Central memory CD4-positive, alpha-beta T cell (primary cell): ENCODE measurements around the gene LARP6.
"Not testable (repeated sequence)": the region's sequence is repeated elsewhere in the genome, so short reads cannot be mapped to it uniquely, and the experiment has no call there.

Experiments used
- DNase-seq: peaks from one replicate; pipeline ENCODE4 v3.0.0; 2022

LARP6 gene

DNA sequence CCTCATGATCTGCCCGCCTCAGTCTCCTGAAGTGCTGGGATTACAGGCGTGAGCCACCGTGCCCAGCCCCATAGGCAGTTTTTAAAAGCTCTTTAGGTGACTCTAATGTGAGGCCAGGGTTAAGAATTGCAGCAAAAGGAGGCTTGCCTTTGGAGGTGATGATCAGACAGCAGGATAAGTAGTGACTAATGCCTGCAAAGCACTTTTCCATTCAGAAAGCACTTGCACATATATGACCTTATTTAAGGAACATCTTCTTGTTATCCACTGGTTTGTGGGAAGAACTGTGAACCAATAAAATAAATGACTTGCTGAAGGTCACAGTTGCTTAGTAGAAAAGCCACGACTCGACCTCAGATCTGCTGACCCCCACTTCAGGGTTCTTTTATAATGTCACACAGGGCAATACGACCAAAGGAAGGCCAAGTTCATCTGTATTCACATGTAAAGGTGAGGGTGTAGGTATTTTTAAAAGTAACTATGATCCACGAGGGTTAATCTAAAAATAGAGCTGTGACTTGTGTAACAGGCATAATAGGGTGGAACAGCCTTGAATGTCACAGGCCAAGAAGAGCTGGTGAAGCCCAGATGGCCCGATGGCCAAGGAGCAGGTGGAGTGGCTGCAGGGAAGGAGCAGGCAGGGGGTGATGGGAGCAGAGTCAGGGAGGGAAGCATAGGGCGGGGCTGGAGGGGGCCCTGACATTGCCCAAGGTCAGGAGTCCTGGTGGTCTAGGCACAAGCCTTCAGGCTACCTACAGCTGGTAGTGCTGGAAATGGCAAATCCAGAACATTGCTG is 24.4 kb downstream of the LARP6 start:
- DNase-seq = no peak

DNA sequence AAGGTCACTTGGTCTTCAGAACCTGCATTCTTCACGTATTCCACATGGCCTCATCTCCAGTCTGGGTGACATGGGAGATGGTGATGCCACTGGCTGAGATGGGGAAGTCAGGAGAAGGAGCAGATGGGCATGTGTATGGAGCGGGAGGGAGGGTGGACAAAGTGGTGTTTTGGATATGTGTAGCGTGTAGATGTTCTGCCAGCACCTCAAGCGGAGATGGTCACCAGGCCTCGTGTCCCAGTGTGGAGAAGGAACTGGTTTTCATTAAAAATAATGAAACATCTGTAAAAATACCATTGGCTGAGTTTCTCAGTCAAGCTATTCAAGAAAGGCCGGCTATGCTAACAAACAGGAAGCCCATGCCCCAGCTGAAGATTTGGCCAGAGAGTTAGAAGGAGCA is 26.2 kb downstream of the LARP6 start:
- DNase-seq = no peak

DNA sequence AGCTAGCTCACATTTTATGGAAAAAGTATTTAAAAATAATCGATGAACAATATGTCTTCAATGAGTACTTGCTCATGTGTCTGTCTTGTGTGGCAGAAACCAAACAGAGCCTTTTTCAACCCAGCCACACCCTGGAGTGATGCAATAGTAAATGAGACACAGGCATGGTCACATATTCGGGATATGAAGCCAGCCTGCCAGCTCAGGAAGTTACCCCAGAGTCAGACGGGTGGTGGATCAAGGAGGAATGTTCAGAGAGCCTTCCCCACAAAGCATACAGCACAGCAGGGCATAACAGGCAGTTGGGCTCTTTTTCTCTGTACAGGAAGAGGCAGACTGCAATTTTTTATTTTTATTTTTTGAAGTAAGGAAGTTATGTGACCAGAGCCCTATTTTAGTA is 27.3 kb downstream of the LARP6 start:
- no peak for DNase-seq

DNA sequence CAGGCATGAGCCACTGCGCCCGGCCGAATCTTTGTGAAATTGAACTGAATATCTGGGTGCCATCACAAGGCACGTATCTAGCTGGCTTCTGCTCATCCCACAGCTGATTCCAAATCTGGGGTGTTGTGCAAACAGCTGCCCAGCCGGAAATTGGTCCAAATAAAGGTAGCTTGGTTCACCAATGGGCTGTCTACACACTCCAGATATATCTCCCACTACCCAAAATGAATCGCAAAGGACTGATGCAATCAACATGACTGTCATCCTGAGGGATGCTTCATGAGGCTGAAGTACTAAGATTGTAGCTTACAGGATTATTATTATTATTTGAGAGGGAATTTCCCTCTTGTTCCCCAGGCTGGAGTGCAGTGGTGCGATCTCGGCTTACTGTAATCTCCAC is 28.1 kb downstream of the LARP6 start:
- DNase-seq = no peak

DNA sequence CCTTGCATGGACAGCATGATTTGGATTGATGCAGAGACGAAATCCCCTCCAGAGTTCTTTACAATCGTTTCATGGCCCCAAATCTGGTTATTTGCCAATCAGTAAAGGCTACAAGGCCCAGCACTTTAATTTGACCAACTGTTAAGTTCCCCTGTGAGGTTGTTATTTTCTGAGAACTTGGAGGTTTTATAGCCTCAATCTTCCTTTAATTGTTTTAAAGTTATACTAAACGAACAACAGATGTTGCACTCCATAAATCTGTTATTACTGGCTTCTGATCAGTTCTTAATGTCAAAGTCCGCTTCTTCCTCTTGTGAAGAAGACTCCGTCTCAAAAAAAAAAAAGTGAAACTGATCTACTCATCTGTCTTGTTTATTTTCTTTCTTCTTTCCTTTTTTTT is 30.8 kb downstream of the LARP6 start:
- no peak for DNase-seq

DNA sequence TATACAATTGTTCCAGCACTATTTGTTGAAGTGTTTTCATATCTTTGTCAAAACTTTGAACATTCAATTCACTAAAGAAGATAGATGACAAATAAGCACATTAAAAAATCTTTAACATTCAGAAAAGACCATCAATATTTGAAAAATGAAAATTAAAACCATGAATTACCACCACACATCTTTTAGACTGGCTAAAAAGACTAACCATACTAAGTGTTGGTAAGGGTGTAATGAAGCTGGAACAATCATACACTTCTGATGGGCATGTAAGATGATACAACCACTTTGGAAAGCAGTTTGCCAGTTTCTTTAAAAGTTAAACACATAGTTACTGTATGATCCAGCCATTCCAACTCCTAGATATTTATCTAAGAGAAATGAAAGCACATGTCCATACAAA is 33.7 kb downstream of the LARP6 start:
- no peak for DNase-seq

DNA sequence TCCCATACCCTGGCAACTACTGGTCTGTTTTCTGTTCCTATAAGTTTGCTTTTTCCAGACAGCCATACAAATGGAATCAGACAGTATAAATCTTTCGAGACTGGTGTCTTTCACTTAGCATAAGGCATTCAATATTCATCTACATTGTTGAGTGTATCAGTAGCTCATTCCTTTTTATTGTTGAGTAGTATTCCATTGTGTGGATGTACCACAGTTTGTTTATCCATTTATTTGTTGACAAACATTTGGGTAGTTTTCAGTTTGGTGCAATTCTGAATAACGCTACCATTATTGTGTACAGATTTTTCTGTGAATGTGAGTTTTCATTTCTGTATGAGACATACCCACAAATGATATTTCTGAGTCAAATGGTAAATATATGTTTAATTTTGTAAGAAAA is 35.4 kb downstream of the LARP6 start:
- DNase-seq = no peak

DNA sequence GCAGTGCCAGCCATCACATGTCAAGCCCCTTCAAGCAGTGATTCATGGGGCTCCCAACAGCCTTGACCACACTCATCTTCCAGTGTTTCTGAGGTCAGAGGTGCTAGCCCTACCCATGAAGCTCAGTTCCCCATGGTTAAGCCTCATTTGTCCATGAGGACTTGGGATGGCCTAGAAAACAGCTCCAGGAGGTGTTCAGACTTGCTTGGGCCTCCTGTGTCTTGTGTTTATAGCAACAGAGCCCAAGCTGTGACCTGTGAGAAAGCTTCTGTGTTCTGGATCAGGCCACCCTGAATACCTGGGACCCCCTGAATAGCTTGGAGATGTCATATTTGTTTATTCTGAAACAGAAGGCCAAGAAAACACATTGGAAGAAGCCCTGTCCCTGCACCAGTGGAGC is 36.7 kb downstream of the LARP6 start:
- no peak for DNase-seq

DNA sequence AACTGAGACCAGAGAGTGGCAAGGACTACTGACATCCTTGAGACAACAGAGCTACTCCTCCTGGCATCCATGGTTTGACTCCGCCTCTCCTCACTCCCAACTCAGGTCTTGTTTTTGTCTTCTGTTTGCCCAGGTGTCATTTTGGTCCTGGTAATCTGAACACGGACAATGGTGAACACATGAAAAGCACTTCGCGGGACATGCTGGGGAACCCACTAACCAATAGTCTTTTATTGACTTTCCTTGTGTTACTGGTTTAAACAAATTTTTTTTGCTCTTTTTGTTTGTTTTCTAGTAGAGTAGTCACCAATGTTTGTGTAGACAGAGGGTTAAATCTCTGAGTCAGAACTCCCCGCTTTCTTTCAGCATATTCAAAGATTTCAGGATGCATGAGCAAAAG is 38.4 kb downstream of the LARP6 start:
- DNase-seq = no peak

DNA sequence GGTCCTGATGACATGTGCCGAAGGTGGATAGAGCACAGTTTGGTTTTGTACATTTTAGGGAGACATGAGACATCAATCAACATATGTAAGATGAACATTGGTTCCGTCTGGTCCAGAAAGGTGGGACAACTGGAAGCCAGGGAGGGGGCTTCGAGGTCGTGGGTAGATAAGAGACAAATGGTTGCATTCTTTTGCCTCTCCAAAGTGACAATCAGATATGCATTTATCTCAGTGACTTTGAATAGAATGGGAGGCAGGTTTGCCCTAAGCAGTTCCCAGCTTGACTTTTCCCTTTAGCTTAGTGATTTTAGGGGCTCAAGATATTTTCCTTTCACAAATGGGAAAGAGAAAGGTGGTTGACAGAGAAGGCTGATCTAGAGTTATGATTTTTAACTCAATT is 38.9 kb downstream of the LARP6 start:
- DNase-seq = not testable (repeated sequence)

DNA sequence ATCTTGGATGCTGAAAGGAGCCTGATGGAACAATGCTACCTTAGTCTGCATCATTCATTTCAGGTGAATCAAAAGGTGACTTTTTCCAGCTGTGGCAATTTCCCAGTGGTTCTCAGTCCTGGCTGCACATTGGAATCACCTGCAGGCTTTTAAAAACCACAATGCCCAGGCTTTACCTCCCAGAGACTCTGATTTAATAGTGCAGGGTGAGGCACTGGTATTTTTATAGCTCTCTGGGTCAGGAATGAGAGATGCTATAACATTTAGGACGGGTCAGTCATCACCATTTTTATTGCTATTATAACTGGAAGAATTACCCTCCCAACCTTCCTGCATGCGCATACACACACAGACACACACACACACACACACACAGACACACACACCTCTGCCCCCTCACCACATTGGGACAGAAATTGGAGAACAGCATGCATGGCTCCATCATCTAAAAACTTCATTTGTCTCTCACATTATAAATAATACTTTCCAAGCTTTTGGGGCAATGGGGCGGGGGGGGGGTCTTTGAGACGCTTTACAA is 41.1 kb downstream of the LARP6 start:
- DNase-seq = no peak

DNA sequence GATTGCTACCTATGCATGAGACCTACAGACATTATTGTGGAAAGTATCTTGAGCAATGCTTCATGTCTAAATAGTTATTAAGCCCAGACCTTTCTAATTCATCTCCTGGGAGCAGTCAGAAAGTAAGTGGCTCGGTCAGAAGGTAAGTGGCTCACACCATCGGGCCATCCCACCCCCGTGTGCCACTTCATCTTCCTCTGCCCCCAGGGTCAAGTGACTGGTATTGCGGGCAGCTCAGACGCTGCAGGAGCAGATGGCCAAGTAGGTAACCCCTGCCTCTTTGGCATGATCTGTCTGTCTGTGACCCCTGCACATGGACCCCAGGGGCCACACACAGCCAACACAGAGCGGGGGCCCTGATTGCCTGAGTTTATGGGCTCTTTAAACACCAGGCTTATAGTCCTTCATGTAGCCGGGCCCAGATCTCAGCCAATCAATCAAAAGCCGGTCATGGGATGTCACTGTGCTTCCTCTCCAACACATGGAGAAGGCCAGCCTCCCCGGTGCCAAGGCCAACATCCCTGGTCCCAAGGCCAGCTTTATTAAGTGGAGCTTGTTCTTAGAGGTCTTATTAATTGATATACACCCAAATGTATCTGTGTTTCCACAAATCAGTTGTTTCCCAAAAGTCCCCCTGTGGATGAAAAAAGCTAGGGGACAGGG is 42.9 kb downstream of the LARP6 start:
- DNase-seq = no peak

DNA sequence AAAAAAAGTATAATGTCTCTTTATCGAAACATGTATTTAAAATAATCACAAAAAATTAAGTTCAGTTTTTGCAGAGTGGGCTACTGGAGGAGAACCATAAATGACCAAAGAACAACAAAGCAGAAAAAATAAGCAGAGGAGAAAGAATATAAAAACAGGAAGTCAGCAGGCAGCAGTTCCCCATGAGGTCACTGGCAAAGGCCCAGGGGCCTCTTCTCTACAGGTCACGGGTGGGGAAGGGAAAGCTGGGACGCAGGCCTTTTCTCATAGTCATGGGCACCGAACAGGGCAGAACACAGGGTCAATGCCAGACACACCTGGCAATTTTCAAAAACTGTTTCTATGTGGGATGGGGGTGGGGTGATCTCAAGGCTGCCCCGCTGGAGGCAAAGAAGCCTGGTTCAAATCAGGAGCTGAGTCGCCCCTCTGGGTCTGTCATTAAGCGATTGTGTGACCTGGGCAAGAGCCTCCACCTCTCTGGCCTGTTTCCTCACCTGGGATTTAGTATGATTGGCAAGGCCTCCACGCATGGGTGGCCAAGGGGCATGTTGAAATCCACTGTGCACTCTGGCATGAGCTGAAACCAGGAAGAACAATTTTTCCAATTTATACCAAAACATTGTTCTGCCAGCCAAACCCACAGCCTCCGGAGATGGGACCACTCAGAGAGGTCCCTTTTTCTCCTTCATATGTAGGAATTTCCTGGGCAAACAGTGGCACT is 46.8 kb downstream of the LARP6 start:
- DNase-seq = no peak

DNA sequence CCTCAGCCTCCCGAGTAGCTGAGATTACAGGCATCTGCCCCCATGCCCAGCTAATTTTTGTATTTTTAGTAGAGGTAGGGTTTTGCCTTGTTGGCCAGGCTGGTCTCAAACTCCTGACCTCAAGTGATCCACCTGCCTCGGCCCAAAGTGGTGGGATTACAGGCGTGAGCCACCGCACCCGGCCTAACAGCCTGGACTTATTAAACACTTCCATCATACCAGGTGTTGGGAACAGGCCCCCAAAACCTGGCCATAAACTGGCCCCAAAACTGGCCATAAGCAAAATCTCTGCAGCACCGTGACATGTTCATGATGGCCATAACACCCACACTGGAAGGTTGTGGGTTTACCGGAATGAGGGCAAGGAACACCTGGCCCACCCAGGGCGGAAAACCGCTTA is 49.6 kb downstream of the LARP6 start:
- DNase-seq = not testable (repeated sequence)

DNA sequence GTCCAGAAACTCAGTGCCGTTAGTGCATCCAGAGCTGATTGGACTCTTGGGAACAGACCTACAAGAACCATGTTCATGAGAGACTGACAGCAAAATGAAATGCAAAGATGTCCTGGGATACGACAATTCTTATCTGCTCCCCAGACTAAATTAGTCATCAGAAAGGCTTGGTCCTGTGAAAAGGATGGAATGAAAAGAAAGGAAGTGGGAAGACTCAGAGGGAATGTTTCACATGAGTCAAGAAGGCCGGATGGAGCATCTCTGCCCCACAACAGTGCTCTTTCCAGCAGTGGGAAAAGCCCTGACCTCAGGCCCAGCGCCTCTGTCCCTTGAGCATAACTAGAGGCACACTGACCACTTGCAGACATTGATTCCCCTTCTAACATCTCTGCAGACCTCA is 51.3 kb downstream of the LARP6 start:
- no peak for DNase-seq

DNA sequence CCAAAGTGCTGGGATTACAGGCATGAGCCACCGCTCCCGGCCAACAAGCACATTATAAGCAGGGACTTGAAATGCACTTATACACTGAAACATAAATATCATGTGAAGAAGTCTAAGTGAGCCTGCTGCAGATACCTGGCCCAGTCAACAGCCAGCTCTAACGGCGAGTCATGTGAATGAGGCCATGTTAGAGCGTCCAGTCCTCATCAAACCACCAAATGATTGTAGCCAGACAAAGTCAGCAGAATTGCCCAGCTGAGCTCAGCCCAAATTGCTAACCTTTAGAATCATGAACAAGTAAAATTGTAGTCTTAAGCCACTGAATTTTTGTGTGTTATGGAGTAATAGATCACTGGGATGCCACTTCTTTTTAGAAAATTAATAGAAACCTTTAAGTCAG is 52.8 kb downstream of the LARP6 start:
- DNase-seq = no peak

DNA sequence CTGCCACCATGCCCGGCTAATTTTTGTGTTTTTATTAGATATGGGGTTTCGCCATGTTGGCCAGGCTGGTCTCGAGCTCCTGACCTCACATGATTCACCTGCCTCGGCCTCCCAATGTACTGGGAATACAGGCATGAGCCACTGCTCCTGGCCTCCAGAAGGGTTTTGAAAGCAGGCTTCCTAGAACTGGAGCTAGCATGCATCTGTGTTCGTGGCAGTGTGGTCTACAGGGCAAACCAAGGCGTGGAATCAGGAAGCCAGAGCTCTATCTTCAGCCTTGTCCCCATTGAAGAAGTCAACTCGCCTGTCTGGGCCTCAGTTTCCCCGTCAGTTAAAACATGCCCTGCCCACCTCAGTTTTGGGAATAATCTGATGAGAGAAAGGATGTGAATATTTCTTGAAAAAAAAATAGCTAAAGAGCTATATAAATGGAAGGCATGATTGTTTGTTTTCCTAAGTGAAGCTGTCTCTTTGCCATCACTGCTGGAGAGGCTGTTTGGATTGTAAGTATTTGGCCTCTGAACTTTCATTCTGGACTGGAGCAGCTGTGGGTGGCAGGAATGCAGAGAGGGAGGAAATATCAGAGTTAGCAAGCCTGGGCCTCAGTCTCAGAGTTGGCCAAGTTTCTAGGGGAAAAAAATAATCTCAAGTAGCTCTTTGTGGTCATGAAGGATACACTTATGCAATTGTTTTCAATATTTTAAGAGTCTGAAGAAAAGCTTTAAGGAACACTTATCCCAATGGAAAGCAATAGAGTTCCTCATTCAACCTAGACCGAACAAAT is 54.1 kb downstream of the LARP6 start:
- no peak for DNase-seq

DNA sequence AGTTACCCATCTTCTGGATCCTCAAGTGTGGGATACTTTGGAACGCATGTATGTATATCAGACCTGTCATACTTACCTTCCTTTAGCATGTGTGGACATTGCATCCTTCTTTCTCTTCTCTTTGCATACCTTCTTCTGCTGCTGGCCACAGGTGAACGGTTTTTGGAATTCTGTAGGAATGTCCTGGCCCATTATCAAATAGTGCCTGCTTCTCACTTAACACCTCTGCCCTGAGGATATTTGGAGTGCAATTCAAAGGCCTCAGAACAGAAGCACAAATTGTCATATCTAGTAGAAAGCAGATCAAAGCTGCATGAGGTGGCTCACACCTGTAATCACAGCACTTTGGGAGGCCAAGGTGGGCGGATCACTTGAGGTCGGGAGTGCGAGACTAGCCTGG is 56.5 kb downstream of the LARP6 start:
- DNase-seq = no peak

DNA sequence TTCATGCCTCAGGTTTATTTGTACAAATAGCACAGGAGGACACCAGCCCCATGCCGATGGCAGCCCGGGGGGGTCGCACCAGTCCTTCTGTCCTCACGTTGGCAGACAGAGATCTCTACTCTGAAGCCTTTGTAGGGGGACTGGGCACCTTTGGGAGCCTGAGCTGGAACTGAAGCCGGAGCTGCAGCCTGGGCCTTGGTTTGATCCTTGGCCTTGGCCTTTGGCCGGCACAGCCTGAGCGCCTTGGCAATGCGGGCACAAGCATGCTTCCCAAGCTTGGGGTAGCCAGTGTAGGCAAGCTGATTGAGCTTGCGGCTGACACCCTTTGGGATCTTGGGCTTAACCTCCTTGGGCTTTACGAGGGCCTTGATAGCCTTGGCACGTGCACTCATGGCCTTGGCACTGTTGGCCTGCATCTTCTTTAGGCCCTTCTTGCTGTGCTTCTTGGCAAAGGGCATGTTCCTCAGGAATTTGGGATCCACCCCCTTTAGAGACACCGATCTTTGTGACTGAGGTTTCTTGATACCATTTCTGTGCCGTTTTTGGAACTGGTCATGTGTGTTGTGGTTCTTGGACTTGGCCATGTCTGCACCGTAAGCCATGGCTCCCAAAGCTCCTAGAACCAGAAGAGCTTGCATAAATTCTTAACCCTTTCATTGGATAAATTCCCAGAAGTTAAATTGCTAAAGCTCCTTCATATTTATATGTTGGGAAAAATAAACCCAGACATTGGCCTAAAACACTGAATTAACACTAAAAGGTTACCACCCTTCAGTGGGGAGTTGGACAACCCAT is 57.2 kb downstream of the LARP6 start:
- DNase-seq = no peak

DNA sequence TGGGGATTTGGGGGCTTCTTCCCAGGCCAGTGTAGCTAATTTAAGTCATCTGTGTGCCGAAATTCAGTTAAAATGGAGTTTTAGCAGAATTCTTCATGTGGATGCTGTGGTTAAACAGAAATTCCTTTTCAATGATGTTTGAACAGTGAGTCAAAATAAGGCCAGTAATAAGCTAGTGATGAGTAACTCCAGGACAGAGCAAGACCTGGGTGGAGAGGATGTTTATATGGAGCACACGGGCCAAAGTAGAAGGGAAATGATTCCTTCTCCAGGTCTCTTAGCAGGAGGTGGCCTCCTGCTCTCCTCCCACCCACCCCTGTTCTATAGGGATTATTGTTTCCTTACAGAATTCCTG is 58.7 kb downstream of the LARP6 start:
- no peak for DNase-seq

DNA sequence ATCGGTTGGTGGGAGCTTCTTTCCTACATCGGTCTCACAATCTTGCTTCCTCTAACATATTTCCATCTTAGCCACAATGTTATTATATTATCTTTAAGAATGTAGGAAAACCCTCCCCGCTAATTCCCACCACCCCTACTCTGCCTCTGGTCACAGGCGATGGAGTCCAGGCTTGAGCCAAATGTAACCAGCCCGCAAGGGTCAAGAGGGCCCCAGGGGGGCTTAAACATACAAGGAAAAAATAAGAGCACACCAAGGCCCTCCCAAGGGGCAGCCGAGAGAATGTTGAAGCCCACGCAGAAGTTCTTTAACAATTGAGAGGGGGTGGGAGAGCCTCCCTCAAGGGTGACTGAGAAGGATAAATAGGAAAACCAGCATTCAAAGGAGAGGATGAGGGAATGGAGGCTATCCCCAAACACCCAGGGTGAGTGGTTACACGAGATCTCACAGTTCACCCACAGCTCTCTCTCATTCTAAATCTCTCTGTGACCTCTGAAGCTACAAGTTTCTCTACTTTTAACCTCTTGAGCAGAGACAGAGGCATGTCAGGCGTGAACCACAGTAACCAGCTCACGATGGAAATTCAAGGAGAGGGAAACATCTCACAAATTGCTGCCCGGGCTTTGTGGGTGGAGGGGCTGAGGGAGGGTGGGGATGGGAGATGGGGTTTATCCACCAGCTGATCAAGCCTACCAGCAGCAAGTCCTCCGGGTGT is 59.2 kb downstream of the LARP6 start:
- DNase-seq = no peak

DNA sequence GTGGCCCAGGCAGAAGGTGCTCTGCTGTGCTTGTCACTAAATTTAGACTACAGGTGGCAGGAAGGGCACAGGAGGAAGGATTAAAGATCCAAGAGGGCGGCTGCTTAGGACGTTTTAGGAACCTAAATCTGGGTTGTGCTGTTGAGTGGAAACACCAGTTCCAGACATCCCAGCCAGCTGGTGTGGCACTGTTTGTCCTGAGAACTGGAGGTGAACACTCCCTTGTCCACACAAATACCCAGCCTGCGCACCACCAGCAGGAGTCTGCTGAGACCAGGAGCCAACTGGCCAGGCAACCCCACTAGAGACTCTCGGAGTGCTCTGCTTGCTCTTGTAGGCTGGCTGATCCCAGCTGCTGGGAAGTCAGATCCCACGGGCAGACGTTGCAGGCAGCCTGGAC is 60.3 kb downstream of the LARP6 start:
- no peak for DNase-seq
